Measurements from ENCODE around the gene PCBP3.

- no peak for TF ChIP-seq CTCF (IDR thresholded peaks at IDR 0.05)
- no peak for TF ChIP-seq POLR2A (IDR thresholded peaks at IDR 0.05)
Measured at GRCh38 chr21:45641480-45642035, 2.0 kb upstream of the PCBP3 start.
